Osteoblast (primary cell): Measurements from ENCODE around the gene ALPG. TPM values are rescaled to one million over a fixed set of nuclear protein-coding genes. Genes with fewer than 3 reads are reported as not detected.
"Not testable (repeated sequence)": the region's sequence is repeated elsewhere in the genome, so short reads cannot be mapped to it uniquely, and the experiment has no call there.

ENCODE experiments used
- DNase-seq: peaks from one replicate; pipeline ENCODE4 v3.0.0; 2011; ENCODE audit warnings: low spot score, mixed read lengths; ENCODE audit not compliant: insufficient read length; ENCODE audit errors: missing footprints
- H2AFZ ChIP-seq: 2 replicates; pipeline ENCODE4 v1.6.0; 2011; ENCODE audit warnings: mild to moderate bottlenecking, low read length
- H3K27ac ChIP-seq: 2 replicates; pipeline ENCODE4 v1.5.1; 2011; ENCODE audit warnings: mild to moderate bottlenecking, low read depth, low read length, moderate library complexity
- H3K27me3 ChIP-seq: 2 replicates; pipeline ENCODE4 v1.6.0; 2012; ENCODE audit warnings: mild to moderate bottlenecking, control low read depth, inconsistent platforms, low read length, moderate library complexity; ENCODE audit not compliant: insufficient read depth
- H3K36me3 ChIP-seq: 2 replicates; pipeline ENCODE4 v1.5.1; 2011; ENCODE audit warnings: mild to moderate bottlenecking, low read length, control low read depth, moderate library complexity; ENCODE audit not compliant: insufficient read depth
- H3K4me1 ChIP-seq: 2 replicates; pipeline ENCODE4 v1.5.1; 2011; ENCODE audit warnings: mild to moderate bottlenecking, low read length, control low read depth, moderate library complexity; ENCODE audit not compliant: insufficient read depth
- H3K4me2 ChIP-seq: 2 replicates; pipeline ENCODE4 v1.6.0; 2011; ENCODE audit warnings: mild to moderate bottlenecking, low read length; ENCODE audit not compliant: insufficient read depth
- H3K4me3 ChIP-seq: fragments of 200-600 bp; sonication (generic); 3 replicates; pipeline ENCODE4 v1.5.1; 2012; ENCODE audit warnings: mild to moderate bottlenecking, low read length, inconsistent platforms; ENCODE audit not compliant: insufficient read depth
- H3K79me2 ChIP-seq: 2 replicates; pipeline ENCODE4 v1.6.0; 2012; ENCODE audit warnings: mild to moderate bottlenecking, low read length, control low read depth, inconsistent platforms; ENCODE audit not compliant: insufficient read depth
- H3K9me3 ChIP-seq: 2 replicates; pipeline ENCODE4 v1.5.1; 2011; ENCODE audit warnings: low read depth, low read length, control low read depth
- H4K20me1 ChIP-seq: 2 replicates; pipeline ENCODE4 v1.6.0; 2012; ENCODE audit warnings: mild to moderate bottlenecking, low read length, control low read depth; ENCODE audit not compliant: insufficient read depth
- total RNA-seq: library from RNA; depleted of rRNA; stranded (reverse); fragments of >200 nt; gene quantifications from 2 replicates; pipeline ENCODE4 v1.2.3, GENCODE V29; 2012
- TF ChIP-seq, protein P1 (sequence below): IDR thresholded peaks from 2 replicates; pipeline ENCODE4 v1.5.1; 2011; ENCODE audit warnings: mild to moderate bottlenecking, low read depth, low read length, moderate library complexity; ENCODE audit errors: extremely low read depth

Gene ALPG
- total RNA-seq, 1 donor = not detected

DNA sequence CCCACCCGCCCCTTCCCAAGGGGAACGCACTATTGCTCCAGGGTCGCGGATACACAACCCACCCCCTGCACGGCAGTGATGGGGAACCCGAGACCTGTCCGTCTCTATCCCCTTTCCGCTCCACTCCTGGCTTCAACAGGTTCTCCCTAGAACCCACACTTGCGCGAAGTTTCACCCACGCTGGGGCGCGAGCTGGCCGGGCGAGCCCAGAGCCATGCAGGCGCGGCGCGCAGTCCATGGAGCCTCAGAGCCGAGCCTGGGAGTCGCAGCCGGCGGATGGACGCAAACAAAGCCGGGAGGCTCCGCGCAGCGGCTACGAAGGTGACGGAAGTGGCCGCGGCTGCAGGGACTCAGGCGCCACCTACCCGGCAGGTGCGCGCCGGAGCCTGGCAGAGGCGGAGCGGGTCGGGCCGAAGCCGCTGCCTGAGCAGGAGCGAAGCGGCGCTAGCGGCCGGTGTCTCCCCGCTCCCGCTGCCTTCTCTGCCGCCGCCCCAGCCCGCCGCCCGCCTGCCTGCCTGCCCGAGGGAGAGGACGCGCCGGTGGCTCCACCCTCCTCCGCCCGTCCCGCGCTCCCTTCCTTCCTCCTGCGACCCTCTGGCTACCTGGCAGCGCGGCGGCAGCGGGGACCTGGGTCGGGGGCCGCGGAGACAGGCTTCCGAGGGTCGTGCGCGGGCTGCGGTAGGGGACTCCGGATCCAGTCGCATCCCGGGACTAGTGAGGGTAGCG, 14.0 kb downstream of the ALPG start:
- Histone ChIP-seq H4K20me1 (no peaks in the 10 kb centered on the region), H3K4me3 (no peak overlapping the region), H3K27me3 (peaks cover 66% of the 10 kb centered on the region), H2AFZ (no peak overlapping the region), H3K9me3 (no peaks in the 10 kb centered on the region), H3K27ac (no peak overlapping the region), H3K4me1 (no peaks in the 10 kb centered on the region), H3K79me2 (no peaks in the 10 kb centered on the region), H3K4me2 (no peak overlapping the region), H3K36me3 (no peaks in the 10 kb centered on the region)
- DNase-seq = peak; percentile 82
- TF ChIP-seq, protein P1, sequence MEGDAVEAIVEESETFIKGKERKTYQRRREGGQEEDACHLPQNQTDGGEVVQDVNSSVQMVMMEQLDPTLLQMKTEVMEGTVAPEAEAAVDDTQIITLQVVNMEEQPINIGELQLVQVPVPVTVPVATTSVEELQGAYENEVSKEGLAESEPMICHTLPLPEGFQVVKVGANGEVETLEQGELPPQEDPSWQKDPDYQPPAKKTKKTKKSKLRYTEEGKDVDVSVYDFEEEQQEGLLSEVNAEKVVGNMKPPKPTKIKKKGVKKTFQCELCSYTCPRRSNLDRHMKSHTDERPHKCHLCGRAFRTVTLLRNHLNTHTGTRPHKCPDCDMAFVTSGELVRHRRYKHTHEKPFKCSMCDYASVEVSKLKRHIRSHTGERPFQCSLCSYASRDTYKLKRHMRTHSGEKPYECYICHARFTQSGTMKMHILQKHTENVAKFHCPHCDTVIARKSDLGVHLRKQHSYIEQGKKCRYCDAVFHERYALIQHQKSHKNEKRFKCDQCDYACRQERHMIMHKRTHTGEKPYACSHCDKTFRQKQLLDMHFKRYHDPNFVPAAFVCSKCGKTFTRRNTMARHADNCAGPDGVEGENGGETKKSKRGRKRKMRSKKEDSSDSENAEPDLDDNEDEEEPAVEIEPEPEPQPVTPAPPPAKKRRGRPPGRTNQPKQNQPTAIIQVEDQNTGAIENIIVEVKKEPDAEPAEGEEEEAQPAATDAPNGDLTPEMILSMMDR = no peak

DNA sequence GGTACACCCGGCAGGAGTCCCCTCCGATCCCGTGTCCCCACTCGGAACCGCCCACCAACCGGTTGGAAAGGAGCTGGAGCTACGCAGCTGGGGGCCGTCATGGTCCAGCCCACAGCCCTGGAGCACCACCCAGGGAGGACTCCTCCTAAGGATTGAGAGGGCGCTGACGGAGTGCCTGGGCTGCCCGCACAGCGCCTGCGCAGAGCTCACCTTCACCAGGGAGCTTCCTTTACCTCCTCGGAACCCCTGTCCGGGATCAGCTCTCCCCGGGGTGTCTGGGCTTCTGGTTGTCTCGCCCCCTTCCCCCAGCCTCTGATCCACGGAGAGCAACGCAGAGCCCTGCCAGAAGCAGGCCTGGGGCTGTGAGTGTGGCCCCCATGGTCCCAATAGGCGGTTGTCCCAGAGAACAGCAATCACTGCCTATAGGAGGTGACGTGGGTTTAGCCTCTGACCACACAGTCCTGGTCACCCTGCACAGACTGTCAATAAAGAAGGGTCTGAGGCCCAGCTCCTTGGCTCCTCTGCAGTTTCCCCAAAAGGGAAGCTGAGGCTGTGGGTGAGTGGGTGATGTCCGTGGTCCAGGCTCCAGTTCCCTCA, 14.6 kb downstream of the ALPG start:
- no peaks in the 10 kb centered on the region for H4K20me1 ChIP-seq
- H3K27ac ChIP-seq = no peak overlapping the region
- no peak overlapping the region for H3K4me2 ChIP-seq
- TF ChIP-seq, protein P1 = no peak
- H3K79me2 ChIP-seq = no peaks in the 10 kb centered on the region
- H2AFZ ChIP-seq = no peak overlapping the region
- no peaks in the 10 kb centered on the region for H3K36me3 ChIP-seq
- no peaks in the 10 kb centered on the region for H3K9me3 ChIP-seq
- H3K27me3 ChIP-seq = peaks cover 69% of the 10 kb centered on the region
- peak; percentile 63 for DNase-seq
- no peaks in the 10 kb centered on the region for H3K4me1 ChIP-seq
- no peak overlapping the region for H3K4me3 ChIP-seq

DNA sequence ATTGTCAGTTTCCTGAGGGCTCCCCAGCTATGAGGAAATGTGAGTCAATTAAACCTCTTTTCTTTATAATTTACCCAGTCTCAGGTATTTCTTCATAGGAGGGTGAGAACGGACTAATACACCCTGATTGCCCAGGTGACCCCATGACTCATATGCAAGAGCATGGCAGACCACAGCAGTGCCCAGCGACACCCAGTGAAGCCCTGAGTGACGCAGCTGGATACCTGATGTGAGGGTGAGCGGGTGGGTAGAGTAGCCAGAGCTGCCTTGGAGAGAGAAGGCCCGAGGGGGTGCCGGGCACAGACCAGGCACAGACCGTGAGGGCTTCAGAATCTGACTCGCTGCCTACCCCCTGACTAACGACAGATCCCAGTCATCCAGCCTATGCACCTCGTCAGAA, 15.4 kb downstream of the ALPG start:
- DNase-seq = peak; percentile 42
- H3K9me3 ChIP-seq = no peaks in the 10 kb centered on the region
- no peak overlapping the region for H2AFZ ChIP-seq
- H3K4me1 ChIP-seq = no peaks in the 10 kb centered on the region
- H3K27ac ChIP-seq = no peak overlapping the region
- H3K27me3 ChIP-seq = peaks cover 69% of the 10 kb centered on the region
- TF ChIP-seq, protein P1 = no peak
- H3K4me2 ChIP-seq = no peak overlapping the region
- no peak overlapping the region for H3K4me3 ChIP-seq
- no peaks in the 10 kb centered on the region for H3K36me3 ChIP-seq
- no peaks in the 10 kb centered on the region for H4K20me1 ChIP-seq
- H3K79me2 ChIP-seq = no peaks in the 10 kb centered on the region

DNA sequence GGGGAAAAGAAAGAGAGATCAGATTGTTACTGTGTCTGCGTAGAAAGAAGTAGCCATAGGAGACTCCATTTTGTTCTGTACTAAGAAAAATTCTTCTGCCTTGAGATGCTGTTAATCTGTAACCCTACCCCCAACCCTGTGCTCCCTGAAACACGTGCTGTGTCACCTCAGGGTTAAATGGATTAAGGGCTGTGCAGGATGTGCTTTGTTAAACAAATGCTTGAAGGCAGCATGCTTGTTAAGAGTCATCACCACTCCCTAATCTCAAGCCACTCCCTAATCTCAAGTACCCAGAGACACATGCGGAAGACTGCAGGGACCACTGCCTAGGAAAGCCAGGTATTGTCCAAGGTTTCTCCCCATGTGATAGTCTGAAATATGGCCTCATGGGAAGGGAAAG, 16.4 kb downstream of the ALPG start:
- not testable (repeated sequence) for H3K9me3 ChIP-seq, H3K4me3 ChIP-seq, H2AFZ ChIP-seq, H3K4me2 ChIP-seq, H3K27ac ChIP-seq, DNase-seq, H4K20me1 ChIP-seq, H3K4me1 ChIP-seq, H3K79me2 ChIP-seq, H3K36me3 ChIP-seq
- peaks cover 63% of the 10 kb centered on the region for H3K27me3 ChIP-seq

DNA sequence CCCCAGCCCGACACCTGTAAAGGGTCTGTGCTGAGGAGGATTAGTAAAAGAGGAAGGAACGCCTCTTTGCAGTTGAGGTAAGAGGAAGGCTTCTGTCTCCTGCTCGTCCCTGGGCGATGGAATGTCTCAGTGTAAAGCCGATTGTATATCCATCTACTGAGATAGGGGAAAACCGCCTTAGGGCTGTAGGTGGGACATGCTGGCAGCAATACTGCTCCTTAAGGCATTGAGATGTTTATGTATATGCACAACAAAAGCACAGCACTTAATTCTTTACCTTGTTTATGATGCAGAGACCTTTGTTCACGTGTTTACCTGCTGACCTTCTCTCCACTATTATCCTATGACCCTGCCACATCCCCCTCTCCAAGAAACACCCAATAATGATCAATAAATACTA, 16.8 kb downstream of the ALPG start:
- H4K20me1 ChIP-seq, H3K27ac ChIP-seq: not testable (repeated sequence)
- H3K27me3 ChIP-seq = peaks cover 59% of the 10 kb centered on the region

More for the DNA sequence above, 16.8 kb downstream of the ALPG start:
- not testable (repeated sequence) for H3K4me3 ChIP-seq, H3K4me2 ChIP-seq, H3K79me2 ChIP-seq, H3K9me3 ChIP-seq, H3K4me1 ChIP-seq, H2AFZ ChIP-seq, H3K36me3 ChIP-seq, DNase-seq
